Measurements from ENCODE around the gene TRAP1.
"Not testable (repeated sequence)": the region's sequence is repeated elsewhere in the genome, so short reads cannot be mapped to it uniquely, and the experiment has no call there.

Gene TRAP1

DNA sequence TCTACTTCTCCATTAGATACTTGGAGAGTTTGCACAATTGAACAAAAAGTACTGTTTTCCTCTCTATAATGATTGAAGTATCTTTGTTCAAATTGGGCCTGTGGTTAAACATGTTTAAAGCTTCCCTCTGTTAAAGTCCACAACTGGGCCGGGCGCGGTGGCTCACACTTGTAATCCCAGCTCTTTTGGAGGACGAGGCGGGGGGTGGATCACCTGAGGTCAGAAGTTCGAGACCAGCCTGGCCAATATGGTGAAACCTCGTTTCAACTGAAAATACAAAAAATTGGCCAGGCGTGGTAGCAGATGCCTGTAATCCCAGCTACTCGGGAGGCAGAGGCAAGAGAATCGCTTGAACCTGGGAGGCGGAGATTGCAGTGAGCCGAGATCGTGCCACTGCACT, 108.3 kb downstream of the TRAP1 start:
- not testable (repeated sequence) for H3K27ac ChIP-seq (ENCODE audit: low read depth, low read length); H3K4me3 ChIP-seq (ENCODE audit: low read depth, low read length); H3K9ac ChIP-seq (ENCODE audit: low read depth, low read length); H3K27me3 ChIP-seq (ENCODE audit: control insufficient read depth, insufficient read depth, low read length); H3K36me3 ChIP-seq (ENCODE audit: control insufficient read depth, insufficient read depth, low read length); H3K9me3 ChIP-seq (ENCODE audit: control insufficient read depth, insufficient read depth, low read length)
- peaks cover 11% of the 10 kb centered on the region for H3K4me1 ChIP-seq (ENCODE audit: control insufficient read depth, insufficient read depth, low read length)

DNA sequence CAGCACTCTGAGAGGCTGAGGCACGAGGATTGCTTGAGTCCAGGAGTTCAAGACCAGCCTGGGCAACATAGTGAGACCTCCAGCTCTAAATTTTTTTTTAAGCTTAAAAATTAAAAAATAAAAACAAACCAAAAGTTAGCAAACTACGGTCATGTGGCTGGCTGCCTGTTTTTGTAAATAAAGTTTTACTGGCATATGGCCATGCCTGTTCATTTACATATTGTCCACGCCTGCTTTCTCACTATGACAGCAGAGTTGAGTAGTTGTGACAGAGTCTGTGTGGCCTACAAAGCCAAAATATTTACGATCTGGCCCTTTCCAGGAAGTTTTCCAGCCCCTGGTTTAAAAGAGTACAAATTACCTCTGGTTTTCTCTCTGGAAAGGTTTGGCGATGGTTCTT, 109.3 kb downstream of the TRAP1 start:
- no peak overlapping the region for H3K27ac ChIP-seq (ENCODE audit: low read depth, low read length)
- peaks cover 16% of the 10 kb centered on the region for H3K36me3 ChIP-seq (ENCODE audit: control insufficient read depth, insufficient read depth, low read length)
- H3K4me1 ChIP-seq (ENCODE audit: control insufficient read depth, insufficient read depth, low read length) = peaks cover 9% of the 10 kb centered on the region; the same call in 1 of the 2 replicates
- H3K9me3 ChIP-seq (ENCODE audit: control insufficient read depth, insufficient read depth, low read length) = no peaks in the 10 kb centered on the region
- H3K27me3 ChIP-seq (ENCODE audit: control insufficient read depth, insufficient read depth, low read length) = no peaks in the 10 kb centered on the region
- no peak overlapping the region for H3K4me3 ChIP-seq (ENCODE audit: low read depth, low read length)
- no peak overlapping the region for H3K9ac ChIP-seq (ENCODE audit: low read depth, low read length)
